ENCODE data around the gene RAD51B. TPM values are rescaled to one million over a fixed set of nuclear protein-coding genes. Genes with fewer than 3 reads are reported as not detected.

RAD51B gene
- polyA plus RNA-seq, 3 donors, result 3.6 to 11.6 (median 9.4) TPM

DNA sequence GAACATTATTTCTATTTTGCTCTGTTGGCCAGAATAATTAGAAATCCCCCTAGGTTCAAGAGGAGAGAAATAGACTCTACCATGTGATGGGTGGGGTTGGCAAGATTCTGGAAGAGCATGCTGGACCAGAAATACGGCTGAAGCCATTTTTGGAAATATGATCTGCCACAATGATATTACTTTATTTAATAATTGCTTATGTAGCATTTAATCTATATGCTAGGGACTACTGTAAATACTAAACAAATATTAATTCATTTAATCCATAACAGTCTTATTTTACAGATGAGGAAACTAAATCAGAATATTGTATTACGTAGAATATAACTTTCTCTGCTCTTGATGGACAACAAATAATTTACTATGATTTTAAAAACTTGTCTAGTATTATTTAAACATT is 193.7 kb downstream of the RAD51B start:
- Mint-ChIP-seq H3K27me3 (ENCODE audit: low read depth in 3 of 3) (no peaks in the 10 kb centered on the region), H3K36me3 (no peaks in the 10 kb centered on the region), H3K4me3 (no peak overlapping the region), H3K27ac (no peak overlapping the region), H3K4me1 (no peaks in the 10 kb centered on the region), H3K9me3 (peaks cover 0 to 4% (median 3%) of the 10 kb centered on the region in 7 donors)
- Histone ChIP-seq H3K4me1 (ENCODE audit: control insufficient read depth in 1 of 2, insufficient read depth in 2 of 2, low read length in 2 of 2) (no peaks in the 10 kb centered on the region), H3K27me3 (ENCODE audit: control insufficient read depth in 2 of 2, insufficient read depth in 2 of 2, low read length in 2 of 2) (no peaks in the 10 kb centered on the region), H3K79me2 (ENCODE audit: insufficient read depth, low read length) (no peaks in the 10 kb centered on the region), H3K4me2 (replicated peaks; ENCODE audit: extremely low read depth, low read length, poor library complexity, severe bottlenecking) (no peak overlapping the region), H3K9me3 (replicated peaks in 1 of 2; ENCODE audit: control insufficient read depth in 1 of 2, insufficient read depth in 1 of 2, low read length in 2 of 2) (peaks cover 0 to 2% of the 10 kb centered on the region in 2 donors), H2AFZ (ENCODE audit: insufficient read depth, low read depth, low read length, poor library complexity, severe bottlenecking) (no peak overlapping the region), H3K9ac (ENCODE audit: insufficient read depth, low read length, poor library complexity, severe bottlenecking) (no peak overlapping the region), H3K36me3 (replicated peaks in 1 of 2; ENCODE audit: control insufficient read depth in 1 of 2, insufficient read depth in 2 of 2, low read length in 2 of 2) (no peaks in the 10 kb centered on the region), H4K20me1 (ENCODE audit: insufficient read depth, low read length) (no peaks in the 10 kb centered on the region), H3K27ac (ENCODE audit: low read depth in 1 of 2, low read length in 2 of 2) (no peak overlapping the region), H3K4me3 (replicated peaks in 1 of 3; ENCODE audit: low read depth in 2 of 3, low read length in 3 of 3) (no peak overlapping the region)
- TF ChIP-seq CTCF (IDR thresholded peaks at IDR 0.05), result no peak
- DNase-seq, result no peak
- no CpG with 5 or more reads among the region's 2 CpGs for WGBS (ENCODE audit: insufficient coverage)
- intact Hi-C loops (cut with micrococcal nuclease), result no loop called here

GRCh38 chr14:68014771-68015170 is 195.2 kb downstream of the RAD51B start:
- intact Hi-C loops (cut with micrococcal nuclease), result no loop called here
- H3K4me1 Mint-ChIP-seq, result no peaks in the 10 kb centered on the region
- no CpG with 5 or more reads among the region's 2 CpGs for WGBS (ENCODE audit: insufficient coverage)
- Histone ChIP-seq H3K27me3 (ENCODE audit: control insufficient read depth in 2 of 2, insufficient read depth in 2 of 2, low read length in 2 of 2) (no peaks in the 10 kb centered on the region), H3K4me3 (replicated peaks in 1 of 3; ENCODE audit: low read depth in 2 of 3, low read length in 3 of 3) (no peak overlapping the region), H4K20me1 (ENCODE audit: insufficient read depth, low read length) (no peaks in the 10 kb centered on the region), H3K36me3 (replicated peaks in 1 of 2; ENCODE audit: control insufficient read depth in 1 of 2, insufficient read depth in 2 of 2, low read length in 2 of 2) (no peaks in the 10 kb centered on the region), H3K79me2 (ENCODE audit: insufficient read depth, low read length) (no peaks in the 10 kb centered on the region), H3K4me1 (ENCODE audit: control insufficient read depth in 1 of 2, insufficient read depth in 2 of 2, low read length in 2 of 2) (no peaks in the 10 kb centered on the region), H2AFZ (ENCODE audit: insufficient read depth, low read depth, low read length, poor library complexity, severe bottlenecking) (no peak overlapping the region), H3K9me3 (replicated peaks in 1 of 2; ENCODE audit: control insufficient read depth in 1 of 2, insufficient read depth in 1 of 2, low read length in 2 of 2) (peaks cover 0 to 2% of the 10 kb centered on the region in 2 donors), H3K9ac (ENCODE audit: insufficient read depth, low read length, poor library complexity, severe bottlenecking) (no peak overlapping the region), H3K4me2 (replicated peaks; ENCODE audit: extremely low read depth, low read length, poor library complexity, severe bottlenecking) (no peak overlapping the region), H3K27ac (ENCODE audit: low read depth in 1 of 2, low read length in 2 of 2) (no peak overlapping the region)
- H3K27me3 Mint-ChIP-seq (ENCODE audit: low read depth in 3 of 3), result no peaks in the 10 kb centered on the region
- peaks cover 0 to 4% (median 3%) of the 10 kb centered on the region in 7 donors for H3K9me3 Mint-ChIP-seq
- H3K36me3 Mint-ChIP-seq, result no peaks in the 10 kb centered on the region
- no peak overlapping the region for H3K4me3 Mint-ChIP-seq
- no peak for TF ChIP-seq CTCF (IDR thresholded peaks at IDR 0.05)
- DNase-seq, result no peak
- H3K27ac Mint-ChIP-seq, result no peak overlapping the region
